ENCODE measurements around the gene ABCA13.

DNA sequence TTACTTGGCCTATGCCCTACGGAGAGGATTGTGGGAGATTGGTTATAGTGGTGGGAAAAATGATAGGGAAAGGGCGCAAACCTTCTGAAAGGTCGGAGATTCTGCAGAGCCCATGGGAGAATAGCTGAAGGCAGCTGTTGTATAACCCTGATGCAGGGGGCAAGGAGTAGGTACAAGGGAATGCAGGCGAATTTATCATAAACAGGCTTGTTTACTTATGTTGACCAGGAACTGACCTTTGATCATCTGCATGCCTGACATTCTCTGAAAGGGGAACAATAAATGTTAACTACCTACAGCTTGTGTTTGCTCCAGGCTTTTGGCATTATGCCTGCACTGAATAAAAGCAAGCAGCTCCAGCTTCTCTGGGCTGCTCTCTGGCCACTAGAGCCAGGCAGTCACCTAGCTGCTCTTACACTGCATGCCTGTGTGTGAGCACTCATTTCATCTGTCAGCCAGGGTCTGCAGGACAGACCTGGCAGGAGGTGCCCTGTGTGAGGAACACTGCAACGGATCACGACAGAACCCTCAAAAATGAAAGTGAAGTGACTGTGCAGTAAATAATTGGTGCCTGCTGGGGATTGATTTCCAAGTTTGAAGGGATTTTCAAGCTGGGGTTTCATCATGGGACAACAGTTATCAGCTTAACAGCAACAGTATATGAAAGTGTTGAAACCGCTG is 31.1 kb upstream of the ABCA13 start:
- TF ChIP-seq, protein P1, sequence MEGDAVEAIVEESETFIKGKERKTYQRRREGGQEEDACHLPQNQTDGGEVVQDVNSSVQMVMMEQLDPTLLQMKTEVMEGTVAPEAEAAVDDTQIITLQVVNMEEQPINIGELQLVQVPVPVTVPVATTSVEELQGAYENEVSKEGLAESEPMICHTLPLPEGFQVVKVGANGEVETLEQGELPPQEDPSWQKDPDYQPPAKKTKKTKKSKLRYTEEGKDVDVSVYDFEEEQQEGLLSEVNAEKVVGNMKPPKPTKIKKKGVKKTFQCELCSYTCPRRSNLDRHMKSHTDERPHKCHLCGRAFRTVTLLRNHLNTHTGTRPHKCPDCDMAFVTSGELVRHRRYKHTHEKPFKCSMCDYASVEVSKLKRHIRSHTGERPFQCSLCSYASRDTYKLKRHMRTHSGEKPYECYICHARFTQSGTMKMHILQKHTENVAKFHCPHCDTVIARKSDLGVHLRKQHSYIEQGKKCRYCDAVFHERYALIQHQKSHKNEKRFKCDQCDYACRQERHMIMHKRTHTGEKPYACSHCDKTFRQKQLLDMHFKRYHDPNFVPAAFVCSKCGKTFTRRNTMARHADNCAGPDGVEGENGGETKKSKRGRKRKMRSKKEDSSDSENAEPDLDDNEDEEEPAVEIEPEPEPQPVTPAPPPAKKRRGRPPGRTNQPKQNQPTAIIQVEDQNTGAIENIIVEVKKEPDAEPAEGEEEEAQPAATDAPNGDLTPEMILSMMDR (IDR thresholded peaks at IDR 0.05) = no peak
- TF ChIP-seq POLR2AphosphoS5 (IDR thresholded peaks at IDR 0.05) (no peak), EP300 (IDR thresholded peaks at IDR 0.05) (no peak), POLR2A (IDR thresholded peaks at IDR 0.05; ENCODE audit: low read depth) (no peak)

Data from esophagus muscularis mucosa (tissue), 4 donors.